Neural crest cell (in vitro differentiated cells): ENCODE measurements around the gene MRPL44. TPM values are rescaled to one million over a fixed set of nuclear protein-coding genes. Genes with fewer than 3 reads are reported as not detected.

Experiments used
- DNase-seq: peaks from one replicate; pipeline ENCODE4 v3.0.0; 2021; ENCODE audit warnings: low read depth, mixed read lengths, low spot score
- H3K27ac Mint-ChIP-seq: one replicate; pipeline ENCODE4 v1.8.0; 2021; ENCODE audit warnings: mild to moderate bottlenecking, mixed read lengths; ENCODE audit not compliant: unreplicated experiment
- H3K27me3 Mint-ChIP-seq: 2 replicates; pipeline ENCODE4 v1.8.0; 2021; ENCODE audit warnings: low read depth, mild to moderate bottlenecking, mixed read lengths
- H3K36me3 Mint-ChIP-seq: 2 replicates; pipeline ENCODE4 v1.8.0; 2021; ENCODE audit warnings: low read depth, mild to moderate bottlenecking, mixed read lengths
- H3K4me1 Mint-ChIP-seq: 2 replicates; pipeline ENCODE4 v1.8.0; 2021; ENCODE audit warnings: mixed read lengths
- H3K4me3 Mint-ChIP-seq: one replicate; pipeline ENCODE4 v1.8.0; 2021; ENCODE audit warnings: mild to moderate bottlenecking, mixed read lengths
- H3K9me3 Mint-ChIP-seq: 2 replicates; pipeline ENCODE4 v1.8.0; 2021; ENCODE audit warnings: mixed read lengths
- CTCF ChIP-seq: fragments of 200-600 bp; sonication (generic); conservative IDR thresholded peaks from 2 replicates; pipeline ENCODE4 v1.5.0; 2021; ENCODE audit warnings: antibody characterized with exemption, mild to moderate bottlenecking
- total RNA-seq: library from RNA; stranded (reverse); gene quantifications from 2 replicates; pipeline ENCODE4 v1.2.1, GENCODE V29; 2021

Gene MRPL44
- total RNA-seq, 1 donor from 2014 or later: 33.4 TPM

- Mint-ChIP-seq H3K4me3 (no peak overlapping the region), H3K4me1 (peaks cover 4% of the 10 kb centered on the region), H3K27ac (no peak overlapping the region), H3K27me3 (no peaks in the 10 kb centered on the region), H3K9me3 (no peaks in the 10 kb centered on the region), H3K36me3 (no peaks in the 10 kb centered on the region)
- no peak for DNase-seq
- no peak for TF ChIP-seq CTCF
Observed at GRCh38 chr2:223978451-223978850, 21.2 kb downstream of the MRPL44 start.

GRCh38 chr2:223979730-223980396, 22.6 kb downstream of the MRPL44 start:
- Mint-ChIP-seq H3K4me1 (peaks cover 4% of the 10 kb centered on the region), H3K9me3 (no peaks in the 10 kb centered on the region), H3K4me3 (no peak overlapping the region), H3K27me3 (no peaks in the 10 kb centered on the region), H3K36me3 (peaks cover 3% of the 10 kb centered on the region), H3K27ac (no peak overlapping the region)
- no peak for DNase-seq
- TF ChIP-seq CTCF: no peak

GRCh38 chr2:223980397-223980735, 23.1 kb downstream of the MRPL44 start:
- peaks cover 3% of the 10 kb centered on the region for H3K36me3 Mint-ChIP-seq
- no peak overlapping the region for H3K27ac Mint-ChIP-seq
- H3K4me1 Mint-ChIP-seq: peaks cover 3% of the 10 kb centered on the region
- no peaks in the 10 kb centered on the region for H3K9me3 Mint-ChIP-seq
- no peak for DNase-seq
- no peak overlapping the region for H3K4me3 Mint-ChIP-seq
- no peaks in the 10 kb centered on the region for H3K27me3 Mint-ChIP-seq
- TF ChIP-seq CTCF: no peak

GRCh38 chr2:223980803-223981202, 23.5 kb downstream of the MRPL44 start:
- Mint-ChIP-seq H3K36me3 (peaks cover 3% of the 10 kb centered on the region), H3K9me3 (no peaks in the 10 kb centered on the region), H3K4me1 (no peaks in the 10 kb centered on the region), H3K27ac (no peak overlapping the region), H3K27me3 (no peaks in the 10 kb centered on the region), H3K4me3 (no peak overlapping the region)
- no peak for DNase-seq
- no peak for TF ChIP-seq CTCF

- DNase-seq: no peak
- Mint-ChIP-seq H3K27me3 (no peaks in the 10 kb centered on the region), H3K36me3 (peaks cover 3% of the 10 kb centered on the region), H3K4me1 (no peaks in the 10 kb centered on the region), H3K4me3 (no peak overlapping the region), H3K9me3 (no peaks in the 10 kb centered on the region), H3K27ac (no peak overlapping the region)
- TF ChIP-seq CTCF: no peak
Observed at GRCh38 chr2:223981241-223981640, 24.0 kb downstream of the MRPL44 start.
